NB4 (cell line): ENCODE data around the gene CALHM1.

ENCODE experiments used
- CTCF ChIP-seq: IDR thresholded peaks from one replicate; pipeline ENCODE4 v1.5.1; 2012; ENCODE audit warnings: low read depth, low read length
- MAX ChIP-seq: IDR thresholded peaks from 2 replicates; pipeline ENCODE4 v1.6.1; 2011; ENCODE audit warnings: low read depth, low read length
- POLR2A ChIP-seq: IDR thresholded peaks from 2 replicates; pipeline ENCODE4 v1.6.1; 2011; ENCODE audit warnings: mild to moderate bottlenecking; ENCODE audit not compliant: insufficient read length; ENCODE audit errors: extremely low read depth

DNA sequence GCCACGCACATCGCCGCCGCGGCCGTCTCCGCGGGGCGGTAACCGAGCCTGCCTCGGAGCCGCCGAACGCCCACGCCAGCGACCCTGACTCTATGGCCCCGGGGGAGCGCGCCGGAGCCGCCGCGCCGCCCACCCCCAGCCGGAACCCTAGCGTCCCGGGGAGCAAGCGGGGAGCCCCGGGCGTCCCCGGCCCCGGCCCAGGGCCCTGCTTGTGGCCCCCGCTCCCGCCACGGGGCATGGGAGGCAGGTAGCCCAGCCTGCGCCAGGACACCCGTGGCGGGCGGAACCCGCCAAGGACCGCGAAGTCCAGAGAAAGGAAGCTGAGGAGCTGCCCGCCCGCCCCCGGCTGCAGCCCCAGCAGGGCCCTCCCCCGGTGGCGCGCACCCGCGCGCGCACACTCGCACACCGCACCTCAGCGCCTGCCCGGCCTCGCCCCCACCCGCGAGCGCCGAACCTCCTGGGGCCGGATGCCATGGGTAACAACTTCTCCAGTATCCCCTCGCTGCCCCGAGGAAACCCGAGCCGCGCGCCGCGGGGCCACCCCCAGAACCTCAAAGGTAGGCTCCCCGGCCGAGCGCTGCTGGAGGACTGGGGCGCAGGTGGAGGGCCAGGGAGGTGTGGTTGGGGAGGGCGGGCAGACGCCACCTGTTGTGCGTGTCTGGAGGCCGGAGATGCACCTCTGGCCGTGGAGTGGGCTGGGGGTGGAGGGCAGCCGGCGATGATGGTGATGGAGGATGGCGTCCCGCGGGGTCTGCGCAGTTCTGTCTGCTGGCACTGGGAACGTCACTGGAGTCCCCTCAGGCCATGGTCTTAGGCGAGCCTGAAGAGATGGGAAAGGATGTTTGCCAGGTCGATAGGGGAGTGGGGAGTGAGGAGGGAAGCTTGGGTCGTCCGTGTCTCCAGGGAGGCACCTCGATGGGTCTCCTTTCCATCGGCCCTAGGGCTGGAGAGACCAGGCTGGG is 35.5 kb upstream of the CALHM1 start:
- TF ChIP-seq POLR2A (no peak), CTCF (no peak), MAX (no peak)
